Endothelial cell of umbilical vein (primary cell): ENCODE data around the gene TTC34.

Experiments
- POLR2AphosphoS5 ChIP-seq: IDR thresholded peaks from 2 replicates; pipeline ENCODE4 v1.6.1; 2012; ENCODE audit warnings: low read depth, mild to moderate bottlenecking, control low read depth, low read length, moderate library complexity; ENCODE audit not compliant: insufficient read depth
- TF ChIP-seq, protein P1 (sequence below), 2 donors: IDR thresholded peaks; 1 replicate in 1 of 2; 2 replicates in 1 of 2; pipeline ENCODE4 v1.5.1; 2011; ENCODE audit warnings: low read length in 2 of 2, mild to moderate bottlenecking in 2 of 2, moderate library complexity in 2 of 2, control low read depth in 1 of 2, inconsistent platforms in 1 of 2, low read depth in 1 of 2; ENCODE audit not compliant: insufficient read depth in 1 of 2; ENCODE audit errors: extremely low read depth in 1 of 2

DNA sequence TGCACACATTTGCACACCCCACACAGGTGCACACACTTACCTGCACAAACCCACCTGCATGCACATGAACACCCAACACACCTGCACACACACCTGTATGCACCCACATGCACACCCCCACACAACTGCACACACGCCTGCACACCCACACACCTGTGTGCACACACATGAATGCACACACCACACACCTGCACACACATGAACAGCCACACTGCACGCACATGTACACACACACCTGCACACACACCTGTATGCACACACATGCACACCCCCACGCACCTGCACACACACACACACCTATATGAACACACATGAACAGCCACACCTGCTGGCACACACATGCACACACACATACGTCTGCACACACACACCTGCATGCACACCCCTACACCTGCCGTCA is 17.9 kb upstream of the TTC34 start:
- TF ChIP-seq, protein P1, sequence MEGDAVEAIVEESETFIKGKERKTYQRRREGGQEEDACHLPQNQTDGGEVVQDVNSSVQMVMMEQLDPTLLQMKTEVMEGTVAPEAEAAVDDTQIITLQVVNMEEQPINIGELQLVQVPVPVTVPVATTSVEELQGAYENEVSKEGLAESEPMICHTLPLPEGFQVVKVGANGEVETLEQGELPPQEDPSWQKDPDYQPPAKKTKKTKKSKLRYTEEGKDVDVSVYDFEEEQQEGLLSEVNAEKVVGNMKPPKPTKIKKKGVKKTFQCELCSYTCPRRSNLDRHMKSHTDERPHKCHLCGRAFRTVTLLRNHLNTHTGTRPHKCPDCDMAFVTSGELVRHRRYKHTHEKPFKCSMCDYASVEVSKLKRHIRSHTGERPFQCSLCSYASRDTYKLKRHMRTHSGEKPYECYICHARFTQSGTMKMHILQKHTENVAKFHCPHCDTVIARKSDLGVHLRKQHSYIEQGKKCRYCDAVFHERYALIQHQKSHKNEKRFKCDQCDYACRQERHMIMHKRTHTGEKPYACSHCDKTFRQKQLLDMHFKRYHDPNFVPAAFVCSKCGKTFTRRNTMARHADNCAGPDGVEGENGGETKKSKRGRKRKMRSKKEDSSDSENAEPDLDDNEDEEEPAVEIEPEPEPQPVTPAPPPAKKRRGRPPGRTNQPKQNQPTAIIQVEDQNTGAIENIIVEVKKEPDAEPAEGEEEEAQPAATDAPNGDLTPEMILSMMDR (IDR thresholded peaks at IDR 0.05; ENCODE audit: extremely low read depth in 1 of 2, insufficient read depth in 1 of 2, low read depth in 1 of 2, low read length in 2 of 2): no peak
- no peak for TF ChIP-seq POLR2AphosphoS5
